ENCODE measurements around the gene FOSL1. TPM values are rescaled to one million over a fixed set of nuclear protein-coding genes. Genes with fewer than 3 reads are reported as not detected.
"Not testable (repeated sequence)": the region's sequence is repeated elsewhere in the genome, so short reads cannot be mapped to it uniquely, and the experiment has no call there.

The FOSL1 gene
- total RNA-seq, 6 donors from 2014 or later: 1.8 to 16.9 (median 8.2) TPM

- no peak for ATAC-seq (ENCODE audit: low FRiP score in 2 of 2)
- Histone ChIP-seq H3K27ac (peak overlapping the region in 1 of 4 donors; percentile 67), H3K36me3 (no peaks in the 10 kb centered on the region), H3K4me3 (no peak overlapping the region), H3K4me1 (peaks cover 40 to 58% (median 49%) of the 10 kb centered on the region in 4 donors), H3K27me3 (peaks cover 0 to 3% (median 0%) of the 10 kb centered on the region in 4 donors), H3K9me3 (no peaks in the 10 kb centered on the region)
- TF ChIP-seq EP300 (IDR thresholded peaks at IDR 0.05) (no peak), CTCF (IDR thresholded peaks at IDR 0.05) (no peak), POLR2A (IDR thresholded peaks at IDR 0.05) (no peak), POLR2AphosphoS5 (IDR thresholded peaks at IDR 0.05) (no peak)
- no peak for DNase-seq
- 96 to 97% methylated on average over 5 of the region's 5 CpGs for WGBS, 2 donors
These were observed 4.7 kb downstream of the FOSL1 start for GRCh38 chr11:65895482-65895981.

GRCh38 chr11:65894034-65894591 is 6.1 kb downstream of the FOSL1 start:
- H3K9me3 ChIP-seq: no peaks in the 10 kb centered on the region
- ATAC-seq (ENCODE audit: low FRiP score in 2 of 2): no peak
- peak; percentile 74 to 83 for DNase-seq
- TF ChIP-seq CTCF (IDR thresholded peaks at IDR 0.05): peak in 1 of 6 experiments; percentile 6
- peak in 1 of 4 donors; percentile 20 for TF ChIP-seq POLR2A (IDR thresholded peaks at IDR 0.05)
- peak; percentile 60 to 66 for TF ChIP-seq POLR2AphosphoS5 (IDR thresholded peaks at IDR 0.05)
- no peak for TF ChIP-seq EP300 (IDR thresholded peaks at IDR 0.05)
- no peaks in the 10 kb centered on the region for H3K36me3 ChIP-seq
- H3K27ac ChIP-seq: peak overlapping the region; percentile 94 to 98 (median 94)
- 48 to 60% methylated on average over 4 to 12 of the region's 16 CpGs for WGBS, 2 donors
- H3K27me3 ChIP-seq: no peaks in the 10 kb centered on the region
- peaks cover 39 to 56% (median 48%) of the 10 kb centered on the region in 4 donors for H3K4me1 ChIP-seq
- H3K4me3 ChIP-seq: peak overlapping the region in 3 of 4 donors; percentile 11 to 71 (median 34)

GRCh38 chr11:65892661-65893317 is 7.4 kb downstream of the FOSL1 start:
- Histone ChIP-seq H3K9me3 (no peaks in the 10 kb centered on the region), H3K27ac (peak overlapping the region; percentile 94 to 98 (median 94)), H3K4me3 (peak overlapping the region in 3 of 4 donors; percentile 71 to 86 (median 82))

GRCh38 chr11:65892137-65892540 is 8.0 kb downstream of the FOSL1 start:
- H3K4me1 ChIP-seq: peaks cover 51 to 67% (median 60%) of the 10 kb centered on the region in 4 donors
- DNase-seq, H3K27me3 ChIP-seq: not testable (repeated sequence)

More at GRCh38 chr11:65892661-65893317, 7.4 kb downstream of the FOSL1 start:
- peaks cover 44 to 60% (median 54%) of the 10 kb centered on the region in 4 donors for H3K4me1 ChIP-seq
- DNase-seq (no peak), ATAC-seq (ENCODE audit: low FRiP score in 2 of 2) (no peak)
- no peaks in the 10 kb centered on the region for H3K36me3 ChIP-seq
- H3K27me3 ChIP-seq: no peaks in the 10 kb centered on the region
- 67 to 75% methylated on average over 9 to 10 of the region's 10 CpGs for WGBS, 2 donors
- no peak for TF ChIP-seq EP300 (IDR thresholded peaks at IDR 0.05)
- TF ChIP-seq CTCF (IDR thresholded peaks at IDR 0.05): no peak
- no peak for TF ChIP-seq POLR2AphosphoS5 (IDR thresholded peaks at IDR 0.05)
- TF ChIP-seq POLR2A (IDR thresholded peaks at IDR 0.05): no peak

More at GRCh38 chr11:65892137-65892540, 8.0 kb downstream of the FOSL1 start:
- 50 to 68% methylated on average over 4 to 5 of the region's 5 CpGs for WGBS, 2 donors
- peak overlapping the region; percentile 50 to 86 (median 76) for H3K4me3 ChIP-seq
- H3K36me3 ChIP-seq; H3K9me3 ChIP-seq; ATAC-seq (ENCODE audit: low FRiP score in 2 of 2): not testable (repeated sequence)
- H3K27ac ChIP-seq: peak overlapping the region; percentile 94 to 98 (median 94)

Data from upper lobe of left lung (tissue), 6 donors.